Stimulated activated CD8-positive, alpha-beta memory T cell treated with anti-CD3 and anti-CD28 coated beads, Interleukin-12 subunit alpha, Interleukin-12 subunit beta, amount 100 ng/mL, for 24 hours (primary cell): ENCODE measurements around the gene GOT1.

Experiments
- DNase-seq: peaks from one replicate; pipeline ENCODE4 v3.0.0-alpha.2; 2020; ENCODE audit errors: extremely low read depth

The GOT1 gene

GRCh38 chr10:99430451-99431189, at the start of gene GOT1:
TSS of gene GOT1 (minus strand) at chr10:99430624. CDS start at chr10:99430565, 59 bp downstream.
- peak; percentile 86 for DNase-seq

DNA sequence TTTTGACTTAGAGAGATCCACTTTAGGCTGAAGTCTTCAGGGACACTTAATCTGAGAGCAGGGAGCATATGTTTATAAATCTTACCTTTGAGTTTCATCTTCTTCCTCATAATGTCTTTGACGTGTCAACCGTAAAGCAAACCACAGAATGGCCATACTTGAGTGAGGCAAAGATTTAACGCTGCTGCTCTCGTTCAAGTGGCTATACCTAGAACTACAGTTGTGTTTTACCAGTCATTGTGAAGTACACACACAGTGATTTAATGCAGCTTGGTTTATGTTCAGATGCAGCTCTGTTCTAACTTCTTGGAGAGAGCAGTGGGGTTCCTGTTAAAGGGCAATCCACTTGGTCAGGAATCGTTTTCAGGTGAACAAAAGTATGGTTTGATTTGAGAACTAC, 39.9 kb upstream of the GOT1 start:
- DNase-seq = no peak

DNA sequence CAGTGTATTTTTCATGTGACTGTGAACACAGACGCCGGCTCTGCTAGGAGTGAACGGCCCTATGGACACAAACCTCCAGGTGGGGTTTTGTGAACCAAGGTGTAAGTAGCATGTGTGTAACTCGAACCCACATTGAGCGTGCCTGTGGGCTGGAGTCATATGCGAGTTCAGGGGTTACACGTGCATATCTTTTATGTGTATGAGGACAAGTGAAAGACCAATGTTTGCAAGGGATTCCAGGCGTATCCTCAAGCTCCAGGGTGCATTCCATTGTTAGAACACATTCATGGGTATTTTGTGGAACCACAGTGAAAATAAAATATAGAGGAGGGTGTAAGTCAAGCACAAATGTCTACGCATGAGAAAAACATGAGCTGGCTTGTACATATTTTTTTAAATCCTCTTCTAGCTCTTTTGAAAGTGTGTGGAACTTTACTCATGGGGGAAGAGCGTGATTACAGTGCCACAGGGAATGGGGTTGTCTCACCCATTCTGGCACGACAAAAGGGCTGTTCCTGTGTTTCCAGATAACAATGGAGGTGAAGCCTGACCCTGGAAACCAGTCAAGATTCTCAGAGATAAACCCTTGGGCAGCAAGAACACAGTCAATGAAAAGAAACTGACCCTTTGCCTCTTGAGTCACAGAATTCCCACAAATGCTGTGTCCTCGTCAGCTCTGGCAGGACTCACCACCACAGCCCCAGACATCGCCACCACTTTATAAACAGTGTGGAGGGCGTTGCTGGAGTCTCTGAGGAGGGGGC, 37.0 kb upstream of the GOT1 start:
- no peak for DNase-seq

DNA sequence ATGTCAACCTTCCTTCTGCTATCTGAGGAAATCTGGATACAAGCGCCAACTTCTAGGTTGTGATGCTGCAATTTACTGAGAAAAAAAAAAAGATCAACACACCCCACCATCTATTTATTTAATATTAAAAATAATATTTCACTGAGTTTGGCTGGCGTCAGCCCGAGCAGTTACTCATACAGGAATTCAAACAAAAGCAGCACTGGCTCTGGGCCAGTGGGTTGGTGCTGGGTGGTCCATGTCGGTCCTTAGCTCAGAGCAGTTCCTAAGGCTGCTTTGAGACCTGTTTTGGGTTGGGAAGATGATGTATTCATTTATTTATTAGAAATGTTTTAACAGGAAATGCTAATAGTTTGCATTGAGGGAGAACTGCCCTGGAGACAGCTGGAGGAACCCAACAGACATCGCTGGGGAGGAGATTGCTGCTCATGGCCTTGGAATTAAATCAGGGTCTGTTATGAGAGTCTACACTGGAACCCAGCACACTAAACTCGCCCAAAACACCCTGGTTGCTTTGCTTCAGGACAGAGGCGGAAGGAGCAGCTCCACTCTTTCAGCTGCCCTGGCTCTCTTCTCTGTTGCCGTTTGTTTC, 36.3 kb upstream of the GOT1 start:
- DNase-seq = no peak

GRCh38 chr10:99461230-99461629, 30.8 kb upstream of the GOT1 start:
- no peak for DNase-seq

- no peak for DNase-seq
Measured at GRCh38 chr10:99460070-99460469, 29.6 kb upstream of the GOT1 start.

DNA sequence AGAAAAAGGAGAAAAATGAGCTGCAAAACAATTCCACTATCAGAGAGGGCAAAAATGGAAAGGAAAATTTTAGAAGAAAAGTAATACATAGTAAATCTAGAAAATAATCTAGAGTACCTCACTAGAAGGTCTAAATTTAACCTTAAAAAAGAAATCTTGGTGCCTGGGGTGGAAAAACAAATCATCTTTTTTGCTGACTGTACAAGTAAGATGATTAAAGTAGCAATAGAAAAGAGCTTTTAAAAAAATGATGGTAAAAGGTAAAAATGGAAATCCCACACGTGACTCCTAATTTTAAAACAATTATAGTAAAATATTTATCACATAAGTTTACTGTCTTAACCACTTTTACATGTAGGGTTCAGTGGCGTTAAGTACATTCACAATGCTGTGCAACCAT, 28.8 kb upstream of the GOT1 start:
- DNase-seq = no peak

DNA sequence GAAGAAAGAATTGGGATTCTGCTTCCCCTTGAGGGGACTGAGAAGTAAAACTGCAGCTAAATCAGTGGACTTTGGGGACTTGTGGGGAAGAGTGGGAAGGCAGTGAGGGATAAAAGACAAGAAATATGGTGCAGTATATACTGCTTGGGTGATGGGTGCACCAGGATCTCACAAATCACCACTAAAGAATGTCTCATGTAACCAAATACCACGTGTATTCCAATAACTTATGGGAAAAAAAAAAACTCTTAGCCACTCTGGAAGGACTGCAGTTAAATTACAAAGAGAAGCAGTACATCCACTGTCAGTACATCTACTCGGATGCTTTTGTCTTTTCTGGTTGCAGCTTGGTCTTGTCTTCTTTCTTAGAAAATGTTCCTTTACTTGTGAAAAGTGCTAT, 27.4 kb upstream of the GOT1 start:
- no peak for DNase-seq

DNA sequence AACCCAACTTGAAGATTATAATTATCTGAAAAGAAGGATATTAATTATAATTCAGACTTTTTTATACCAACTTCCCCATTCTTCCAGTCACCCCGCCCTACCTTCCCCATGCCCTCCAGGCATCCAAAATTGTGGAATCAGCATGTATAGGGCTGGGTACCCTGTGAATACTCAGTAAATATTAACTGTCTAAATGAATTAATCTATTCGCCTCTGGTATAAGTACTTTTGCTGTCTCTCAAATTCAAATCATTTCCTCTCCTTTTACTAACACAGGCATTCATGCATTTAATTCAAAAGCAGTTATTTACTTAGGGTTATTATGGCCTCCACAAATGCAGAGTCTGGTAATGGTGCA, 26.5 kb upstream of the GOT1 start:
- DNase-seq = no peak

- DNase-seq = no peak
Measured at GRCh38 chr10:99456207-99456930, 25.9 kb upstream of the GOT1 start.

GRCh38 chr10:99451981-99452380, 21.6 kb upstream of the GOT1 start:
- no peak for DNase-seq

DNA sequence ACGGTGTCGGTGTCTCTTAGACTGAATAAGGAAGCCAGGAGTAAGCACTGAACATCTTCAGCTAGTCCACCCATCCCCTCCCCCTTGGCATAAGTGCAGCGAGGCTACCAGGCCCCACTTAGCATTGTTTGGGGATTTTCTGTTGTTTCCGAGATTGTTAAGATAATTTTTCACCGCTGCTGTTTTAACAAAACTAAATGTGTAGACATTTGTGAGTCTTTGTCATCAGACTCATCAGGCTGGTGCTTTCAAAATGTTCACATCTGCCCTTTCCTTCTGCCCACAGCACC, 21.0 kb upstream of the GOT1 start:
- no peak for DNase-seq

DNA sequence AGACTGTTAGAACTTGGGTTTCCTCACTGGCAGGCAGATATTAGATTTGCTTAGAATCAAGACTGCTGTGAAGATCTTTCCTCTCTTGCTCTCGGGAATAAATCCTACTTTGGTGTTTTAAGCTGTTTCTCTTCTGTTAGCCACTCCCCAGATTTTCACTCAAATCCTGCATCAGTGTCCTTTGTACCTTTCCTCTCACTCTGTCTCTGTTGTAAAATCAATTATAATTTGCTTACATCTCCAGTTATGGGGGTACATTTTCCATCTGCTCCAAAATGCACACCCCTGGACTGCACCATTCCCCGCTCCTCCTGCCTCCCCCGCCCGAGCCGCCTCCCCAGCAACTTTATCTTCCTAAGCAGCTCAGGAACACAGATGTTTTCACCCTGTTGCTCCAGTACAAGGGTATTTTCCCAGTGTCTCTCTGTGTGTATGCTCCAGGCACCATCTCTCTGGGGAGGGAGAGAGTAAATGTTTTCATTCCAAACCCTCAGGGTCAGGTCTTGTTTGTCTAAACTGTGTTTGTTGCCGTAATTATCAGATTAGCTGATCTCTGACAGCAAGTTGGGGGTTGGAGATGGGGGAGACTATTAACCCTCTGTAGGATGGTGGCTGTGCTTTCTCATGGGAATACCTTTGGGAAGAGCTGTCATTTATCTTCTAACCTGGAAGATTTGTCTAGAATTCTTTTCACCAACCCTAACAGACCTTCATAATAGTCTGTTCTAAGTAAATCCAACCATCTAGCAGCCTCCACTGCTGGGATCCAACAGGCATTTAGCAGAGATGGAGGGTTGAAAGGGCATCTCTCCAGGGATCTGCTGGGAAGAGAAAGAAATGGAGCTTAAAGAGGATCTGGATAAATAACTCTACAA, 20.4 kb upstream of the GOT1 start:
- no peak for DNase-seq

GRCh38 chr10:99450156-99450555, 19.7 kb upstream of the GOT1 start:
- DNase-seq = no peak

- no peak for DNase-seq
Measured at GRCh38 chr10:99449023-99449422, 18.6 kb upstream of the GOT1 start.

GRCh38 chr10:99444383-99445045, 14.1 kb upstream of the GOT1 start:
- DNase-seq = no peak

DNA sequence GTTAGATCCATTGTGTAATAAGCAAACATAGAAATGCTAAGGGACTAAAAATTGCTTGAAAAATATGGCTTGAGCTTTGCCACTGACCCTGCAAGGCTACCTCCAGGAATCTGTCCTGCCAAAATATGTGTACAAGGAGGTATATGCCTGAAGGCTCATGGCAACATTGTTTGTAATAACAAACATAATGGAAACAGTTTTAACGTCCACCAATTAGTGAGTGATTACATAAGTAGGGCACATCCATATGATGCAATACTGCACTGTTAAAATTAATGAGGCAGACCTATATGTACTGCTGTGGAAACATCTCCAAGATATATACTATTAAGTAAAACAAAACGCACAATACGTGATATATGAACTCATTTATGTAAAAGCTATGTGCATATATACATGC, 13.1 kb upstream of the GOT1 start:
- no peak for DNase-seq

- DNase-seq = no peak
Measured at GRCh38 chr10:99442394-99442793, 12.0 kb upstream of the GOT1 start.

GRCh38 chr10:99438890-99439289, 8.5 kb upstream of the GOT1 start:
- no peak for DNase-seq

DNA sequence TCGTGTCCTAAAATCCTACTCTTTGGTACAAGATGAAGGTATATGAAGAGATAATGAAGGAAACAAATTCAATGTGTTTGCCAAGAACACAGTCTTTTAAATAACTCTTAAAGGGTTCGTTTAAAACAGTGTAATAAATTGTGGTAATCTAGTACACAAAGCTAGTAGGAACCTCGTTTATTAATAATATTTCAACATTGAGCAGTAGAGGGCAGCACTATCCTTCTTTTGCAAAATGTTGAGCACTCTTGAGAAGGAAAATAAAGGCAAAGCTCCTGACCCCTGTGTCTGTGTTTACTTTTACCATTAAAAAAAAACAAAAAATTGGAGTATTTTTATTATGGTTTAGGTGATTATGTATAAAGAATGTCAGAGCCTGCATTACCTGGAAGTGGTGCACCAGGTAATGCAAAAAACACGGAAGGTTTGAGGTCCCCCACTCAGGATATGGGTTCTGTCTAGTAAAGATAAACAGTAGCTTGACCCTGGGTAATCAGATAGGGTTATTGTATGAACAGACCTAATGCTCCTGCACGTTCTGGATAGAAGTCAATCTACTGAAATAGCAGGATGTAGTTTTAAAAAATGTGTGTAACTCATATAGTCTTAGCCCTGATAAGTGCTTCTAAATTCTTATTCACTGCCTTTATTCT, 5.7 kb upstream of the GOT1 start:
- DNase-seq = no peak
